Esophagus squamous epithelium (tissue), 5 donors: ENCODE measurements around the gene TRAF3. TPM values are rescaled to one million over a fixed set of nuclear protein-coding genes. Genes with fewer than 3 reads are reported as not detected.

Experiments
- DNase-seq: peaks from one replicate; lab custom pipeline; 2025; lab: John Stamatoyannopoulos, UW
- H3K27ac ChIP-seq, 4 donors: fragments of 200-600 bp; sonication (generic); one replicate each; pipeline ENCODE4 v1.5.1; 2016 to 2019; ENCODE audit warnings: mild to moderate bottlenecking in 1 of 4
- H3K27me3 ChIP-seq, 4 donors: fragments of 200-600 bp; sonication (generic); 1 replicate in 3 of 4; 2 replicates in 1 of 4; pipeline versions ENCODE4 v1.5.1 to v1.6.0; 2017 to 2021; ENCODE audit warnings: antibody characterized with exemption in 1 of 4
- H3K36me3 ChIP-seq, 3 donors: fragments of 200-600 bp; sonication (generic); one replicate each; pipeline ENCODE4 v1.5.1; 2016 to 2019
- H3K4me1 ChIP-seq, 3 donors: fragments of 200-600 bp; sonication (generic); one replicate each; pipeline ENCODE4 v1.5.1; 2017 to 2019
- H3K4me3 ChIP-seq, 4 donors: fragments of 200-600 bp; sonication (generic); 1 replicate in 3 of 4; 2 replicates in 1 of 4; pipeline ENCODE4 v1.5.1; 2016 to 2019; ENCODE audit warnings: mild to moderate bottlenecking in 2 of 4, moderate library complexity in 1 of 4
- H3K9me3 ChIP-seq, 3 donors: fragments of 200-600 bp; sonication (generic); one replicate each; pipeline ENCODE4 v1.5.1; 2016 to 2019
- POLR2A ChIP-seq, 4 donors: fragments of 450-650 bp; IDR thresholded peaks; one replicate each; pipeline ENCODE4 v1.6.1; 2017; ENCODE audit warnings: antibody characterized with exemption in 4 of 4, mild to moderate bottlenecking in 4 of 4, moderate library complexity in 3 of 4
- WGBS, 2 donors: methylation state at CpG; one replicate each; pipeline ENCODE4 v1.1.5; 2018; 5-methylcytosine and 5-hydroxymethylcytosine counted together
- intact Hi-C: fragments of 100-400 bp; cut with DNase I; formaldehyde crosslinking; loops from one replicate; pipeline ENCODE4 v1.15.0; 2022
- total RNA-seq, 4 donors: library from RNA; depleted of rRNA; stranded (reverse); fragments of >200 nt; gene quantifications; one replicate each; pipeline ENCODE4 v1.1.0, GENCODE V29; 2016
- TF ChIP-seq, protein P1 (sequence below), 6 experiments: fragments of 450-650 bp in 4 of 6; fragments of 200-600 bp in 2 of 6; sonication (generic) in 2 of 6; IDR thresholded peaks; one replicate each; pipeline ENCODE4 v1.5.1; 2016 to 2019; ENCODE audit warnings: antibody characterized with exemption in 6 of 6, mild to moderate bottlenecking in 4 of 6, moderate library complexity in 4 of 6
- donor health status: DM: yes; HTN: yes; CAD: no.

TRAF3 gene
- total RNA-seq, 4 donors from 2014 or later = 11.2 to 19.3 (median 13.2) TPM

DNA sequence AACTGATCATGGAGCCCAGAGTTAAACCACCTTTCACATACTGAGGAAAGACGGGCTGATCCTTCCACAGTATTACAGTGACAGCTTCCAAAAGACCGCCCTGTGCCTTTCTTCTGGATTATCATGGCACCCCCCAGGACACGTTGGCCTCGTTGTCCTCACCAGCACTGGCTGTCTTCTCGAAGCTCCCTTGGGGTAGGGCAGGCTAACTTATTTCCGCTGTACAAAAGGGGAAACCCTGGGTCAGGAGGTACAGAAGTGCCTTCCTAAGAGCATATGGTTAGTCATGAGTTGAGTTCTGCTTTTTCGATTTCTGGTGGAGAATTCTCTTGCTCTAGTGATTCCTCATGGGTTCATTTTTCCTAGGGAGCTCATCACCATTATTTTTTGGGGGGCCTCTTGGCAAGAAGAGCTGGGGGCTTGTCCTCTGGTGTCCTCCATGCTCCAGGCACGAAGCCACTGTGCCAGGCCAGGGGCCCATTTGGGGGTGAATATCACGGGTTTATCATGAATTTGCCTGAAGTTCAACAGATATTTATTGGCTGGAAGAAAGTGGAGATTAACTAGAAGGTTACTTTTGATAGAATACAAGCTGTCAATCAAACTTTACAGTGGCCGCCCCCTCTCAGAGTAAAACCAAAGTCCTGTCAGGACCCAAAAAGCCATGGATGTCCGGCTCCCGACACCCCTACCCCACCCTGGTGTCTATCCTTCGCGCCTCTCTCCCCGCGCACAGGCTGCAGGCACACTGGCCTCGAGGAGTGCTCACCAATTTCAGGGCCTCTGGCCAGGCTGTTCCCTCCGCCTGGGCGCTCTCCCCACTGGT is 8.8 kb upstream of the TRAF3 start:
- H3K27me3 ChIP-seq = no peaks in the 10 kb centered on the region
- TF ChIP-seq POLR2A (IDR thresholded peaks at IDR 0.05) = no peak
- TF ChIP-seq, protein P1, sequence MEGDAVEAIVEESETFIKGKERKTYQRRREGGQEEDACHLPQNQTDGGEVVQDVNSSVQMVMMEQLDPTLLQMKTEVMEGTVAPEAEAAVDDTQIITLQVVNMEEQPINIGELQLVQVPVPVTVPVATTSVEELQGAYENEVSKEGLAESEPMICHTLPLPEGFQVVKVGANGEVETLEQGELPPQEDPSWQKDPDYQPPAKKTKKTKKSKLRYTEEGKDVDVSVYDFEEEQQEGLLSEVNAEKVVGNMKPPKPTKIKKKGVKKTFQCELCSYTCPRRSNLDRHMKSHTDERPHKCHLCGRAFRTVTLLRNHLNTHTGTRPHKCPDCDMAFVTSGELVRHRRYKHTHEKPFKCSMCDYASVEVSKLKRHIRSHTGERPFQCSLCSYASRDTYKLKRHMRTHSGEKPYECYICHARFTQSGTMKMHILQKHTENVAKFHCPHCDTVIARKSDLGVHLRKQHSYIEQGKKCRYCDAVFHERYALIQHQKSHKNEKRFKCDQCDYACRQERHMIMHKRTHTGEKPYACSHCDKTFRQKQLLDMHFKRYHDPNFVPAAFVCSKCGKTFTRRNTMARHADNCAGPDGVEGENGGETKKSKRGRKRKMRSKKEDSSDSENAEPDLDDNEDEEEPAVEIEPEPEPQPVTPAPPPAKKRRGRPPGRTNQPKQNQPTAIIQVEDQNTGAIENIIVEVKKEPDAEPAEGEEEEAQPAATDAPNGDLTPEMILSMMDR (IDR thresholded peaks at IDR 0.05) = no peak
- WGBS, 2 donors = 76 to 79% methylated on average over 16 to 19 of the region's 19 CpGs

DNA sequence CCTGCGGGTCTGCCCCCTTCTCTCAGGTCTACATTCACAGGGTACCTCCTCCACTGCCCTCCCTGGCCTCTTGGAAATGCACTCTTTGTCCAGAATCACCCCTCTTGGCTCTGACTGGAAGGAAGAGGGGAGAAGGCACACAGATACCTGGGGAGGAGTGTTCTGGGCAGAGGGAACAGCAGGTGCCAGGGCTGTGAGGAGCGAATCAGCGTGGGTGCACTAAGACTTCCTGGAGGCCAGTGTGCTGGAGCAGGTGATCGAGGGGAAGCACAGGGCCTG is 8.3 kb upstream of the TRAF3 start:
- intact Hi-C loops = no loop called here

More for the DNA sequence above, 8.8 kb upstream of the TRAF3 start:
- no peaks in the 10 kb centered on the region for H3K9me3 ChIP-seq
- no peaks in the 10 kb centered on the region for H3K4me1 ChIP-seq
- no peak for DNase-seq
- no peaks in the 10 kb centered on the region for H3K36me3 ChIP-seq
- intact Hi-C loops = no loop called here
- H3K4me3 ChIP-seq = no peak overlapping the region
- peak overlapping the region in 1 of 4 donors; percentile 39 for H3K27ac ChIP-seq

DNA sequence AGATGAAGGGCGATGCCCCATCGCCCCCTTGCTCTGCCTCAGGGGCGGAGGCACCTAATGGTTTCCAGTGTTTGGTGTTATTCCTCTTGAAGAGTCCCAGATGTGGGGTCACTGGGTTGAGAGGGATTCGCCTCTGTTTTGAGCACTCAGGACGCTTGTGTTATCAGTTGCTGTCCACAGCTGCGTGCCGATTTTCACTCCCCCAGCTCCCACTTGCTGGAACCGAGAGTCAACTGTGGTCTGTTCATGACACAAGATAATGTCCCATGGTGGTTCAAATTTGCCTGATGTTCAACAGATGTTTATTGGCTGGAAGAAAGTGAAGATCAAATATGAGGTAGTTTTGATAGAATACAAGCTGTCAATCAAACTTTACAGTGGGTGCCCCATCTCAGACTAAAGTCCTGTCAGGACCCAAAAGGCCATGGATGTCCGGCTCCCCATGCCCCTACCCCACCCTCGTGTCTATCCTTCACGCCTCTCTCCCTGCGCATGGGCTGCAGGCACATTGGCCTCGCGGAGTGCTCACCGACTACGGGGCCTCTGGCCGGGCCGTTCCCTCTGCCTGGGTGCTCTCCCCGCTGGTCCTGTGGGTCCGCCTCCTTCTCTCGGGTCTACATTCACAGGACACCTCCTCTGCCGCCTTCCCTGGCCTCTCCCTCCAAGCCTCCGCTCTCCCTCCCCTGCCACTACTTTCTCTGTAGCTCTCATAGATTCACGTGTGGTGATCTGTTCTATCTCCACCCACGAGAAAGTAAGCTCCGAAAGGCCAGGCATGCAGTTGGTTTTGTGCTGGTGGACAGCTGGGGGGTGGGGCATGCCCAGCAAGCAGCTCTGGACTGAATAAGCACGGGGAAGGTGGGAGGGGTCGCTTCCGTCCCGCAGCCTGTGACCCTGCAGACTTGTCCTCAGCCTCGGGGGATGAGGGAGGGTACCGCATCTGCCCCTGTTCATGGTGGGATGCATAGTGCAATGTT is 6.8 kb upstream of the TRAF3 start:
- no peaks in the 10 kb centered on the region for H3K27me3 ChIP-seq
- DNase-seq = no peak
- intact Hi-C loops = loop anchor here (5.0 kb wide), 1 partner anchor 142 kb away; no protein-coding TSS in a partner anchor
- H3K4me3 ChIP-seq = no peak overlapping the region
- H3K36me3 ChIP-seq = no peaks in the 10 kb centered on the region
- H3K27ac ChIP-seq = no peak overlapping the region
- no peak for TF ChIP-seq POLR2A (IDR thresholded peaks at IDR 0.05)
- TF ChIP-seq, protein P1 (IDR thresholded peaks at IDR 0.05) = no peak
- H3K4me1 ChIP-seq = peaks cover 0 to 13% (median 0%) of the 10 kb centered on the region in 3 donors
- H3K9me3 ChIP-seq = no peaks in the 10 kb centered on the region
- 83 to 84% methylated on average over 29 to 30 of the region's 32 CpGs for WGBS, 2 donors

More for the DNA sequence above, 8.3 kb upstream of the TRAF3 start:
- H3K4me3 ChIP-seq = no peak overlapping the region
- WGBS, 2 donors = 80 to 83% methylated on average over 1 to 4 of the region's 4 CpGs
- DNase-seq = no peak
- H3K36me3 ChIP-seq = no peaks in the 10 kb centered on the region
- no peak overlapping the region for H3K27ac ChIP-seq
- no peaks in the 10 kb centered on the region for H3K27me3 ChIP-seq
- no peaks in the 10 kb centered on the region for H3K4me1 ChIP-seq
- H3K9me3 ChIP-seq = no peaks in the 10 kb centered on the region
- TF ChIP-seq, protein P1 (IDR thresholded peaks at IDR 0.05) = no peak
- TF ChIP-seq POLR2A (IDR thresholded peaks at IDR 0.05) = no peak

DNA sequence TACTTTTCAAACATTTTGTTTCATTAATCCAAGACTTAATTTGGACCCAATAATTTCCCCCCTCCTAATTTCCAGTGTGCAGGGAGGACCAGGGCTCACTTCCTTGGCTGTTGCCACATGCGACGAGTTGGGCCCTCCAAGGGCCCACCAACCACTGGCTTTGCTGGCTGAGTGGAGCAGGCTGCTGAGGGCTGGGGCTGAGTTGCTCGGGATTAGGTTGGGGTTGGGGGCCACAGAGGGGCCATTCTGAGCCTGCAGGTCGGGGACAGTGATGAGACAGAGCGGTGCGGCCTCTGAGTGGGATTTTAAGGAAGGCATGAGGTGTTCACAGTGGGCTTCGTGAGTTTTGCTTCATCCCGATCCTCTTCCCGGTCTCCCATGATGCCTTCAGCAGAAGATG is 6.1 kb upstream of the TRAF3 start:
- Histone ChIP-seq H3K27me3 (no peaks in the 10 kb centered on the region), H3K4me1 (peaks cover 0 to 16% (median 0%) of the 10 kb centered on the region in 3 donors), H3K36me3 (no peaks in the 10 kb centered on the region), H3K27ac (no peak overlapping the region), H3K9me3 (no peaks in the 10 kb centered on the region), H3K4me3 (no peak overlapping the region)
- TF ChIP-seq, protein P1 (IDR thresholded peaks at IDR 0.05) = no peak
- no peak for TF ChIP-seq POLR2A (IDR thresholded peaks at IDR 0.05)
- 78 to 87% methylated on average over 6 to 8 of the region's 9 CpGs for WGBS, 2 donors
- intact Hi-C loops = loop anchor here (5.0 kb wide), 1 partner anchor 141 kb away; no protein-coding TSS in a partner anchor
- no peak for DNase-seq
